ENCODE data around the gene RNF212B.

Gene RNF212B

DNA sequence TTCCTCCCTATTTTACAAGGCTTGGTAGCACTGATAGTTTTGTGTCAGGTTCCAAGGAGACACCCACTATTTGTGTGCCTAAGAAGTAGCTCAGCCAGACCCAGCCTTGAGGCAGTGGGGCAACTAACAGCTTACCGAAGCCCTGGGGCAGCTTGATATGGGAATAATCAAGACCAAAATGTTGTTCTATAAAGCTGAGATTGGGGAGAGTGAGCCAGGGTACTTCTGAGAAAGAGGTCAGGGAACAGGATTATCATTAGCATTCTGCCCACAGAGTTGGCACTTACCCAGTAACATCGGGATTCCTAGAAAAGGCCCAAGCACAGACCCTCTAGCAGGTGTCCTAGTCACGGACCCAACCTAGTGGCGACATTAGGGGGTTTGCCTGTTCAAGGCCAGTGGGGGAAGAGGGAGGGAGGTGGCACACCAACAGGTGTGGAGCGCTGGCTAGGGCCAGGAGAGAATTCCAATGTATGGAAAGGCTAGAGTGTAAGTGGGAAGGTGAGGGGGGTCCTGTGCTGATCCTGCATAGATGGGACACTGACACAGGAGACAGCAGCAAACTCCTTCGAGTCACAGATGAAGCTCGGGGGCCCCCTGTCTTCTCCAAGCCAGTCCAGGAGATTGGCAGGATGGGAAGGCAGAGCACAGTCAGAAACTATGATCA, 60.0 kb downstream of the RNF212B start:
- no peak for DNase-seq

DNA sequence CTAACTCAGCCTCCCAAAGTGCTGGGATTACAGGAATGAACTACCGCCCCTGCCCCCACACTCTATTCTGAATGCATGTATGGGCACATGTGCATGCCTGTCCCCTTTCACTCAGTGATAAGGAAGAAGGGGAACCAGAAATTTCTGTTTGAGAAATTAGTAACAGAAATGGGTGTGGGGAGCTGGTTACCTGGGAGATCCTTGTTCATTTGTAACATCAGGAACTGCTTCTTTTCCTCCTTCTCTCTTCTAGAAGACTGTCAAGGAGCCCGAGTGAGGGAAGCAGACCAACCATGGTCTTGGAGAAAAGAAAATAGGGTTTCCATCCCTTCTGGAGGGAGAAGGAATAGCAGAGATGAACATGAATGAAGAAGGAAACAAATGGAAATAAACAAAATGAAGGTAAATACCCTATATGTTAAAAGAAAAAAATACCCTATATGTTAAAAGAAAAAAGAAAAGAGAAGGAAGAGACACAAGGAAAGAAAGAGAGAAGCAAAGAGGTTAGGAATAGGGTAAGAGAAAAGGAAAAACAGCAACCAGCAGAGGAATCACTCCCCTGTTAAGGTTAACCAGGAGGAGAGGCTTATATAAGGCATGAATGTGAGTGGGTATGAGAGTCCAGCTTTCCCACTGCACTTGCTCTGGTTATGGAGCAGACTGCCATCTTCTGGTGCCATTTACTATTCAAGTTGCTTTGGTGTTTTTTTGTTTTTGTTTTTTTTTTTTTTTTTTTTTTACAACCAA, 61.6 kb downstream of the RNF212B start:
- DNase-seq: peak; percentile 30 to 62

DNA sequence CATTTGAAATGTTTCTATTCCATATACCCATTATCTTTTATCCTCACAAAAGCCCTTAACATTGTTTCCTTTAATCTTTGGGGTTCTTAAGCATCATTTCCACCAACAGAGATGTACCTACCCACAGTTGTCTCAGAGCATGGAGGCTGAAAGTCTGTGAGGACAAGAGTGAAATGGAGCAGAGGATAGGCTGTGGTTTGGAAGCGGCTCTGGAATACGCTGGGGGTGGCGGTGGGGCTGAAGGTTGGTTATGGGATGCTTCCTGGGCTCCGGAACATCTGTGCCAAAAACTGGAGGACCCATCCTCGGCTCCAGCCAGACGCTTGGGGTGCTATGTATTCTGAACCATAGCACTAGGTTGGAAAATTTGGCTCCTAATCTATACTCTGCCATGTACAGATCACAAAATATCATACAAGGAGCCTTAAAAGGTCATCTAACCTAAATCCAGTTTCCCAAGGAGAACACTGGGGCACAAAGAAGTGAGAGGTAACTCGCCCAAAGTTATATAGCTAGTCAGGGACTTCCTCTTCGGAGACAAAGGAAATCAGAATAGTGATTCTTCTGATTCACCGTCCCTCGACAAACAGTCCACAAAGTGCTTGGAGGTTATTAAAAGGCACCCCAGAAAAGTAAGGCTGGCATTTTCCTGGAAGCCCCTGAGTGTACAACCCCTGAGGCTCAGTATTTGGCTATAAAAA, 62.4 kb downstream of the RNF212B start:
- no peak for DNase-seq

DNA sequence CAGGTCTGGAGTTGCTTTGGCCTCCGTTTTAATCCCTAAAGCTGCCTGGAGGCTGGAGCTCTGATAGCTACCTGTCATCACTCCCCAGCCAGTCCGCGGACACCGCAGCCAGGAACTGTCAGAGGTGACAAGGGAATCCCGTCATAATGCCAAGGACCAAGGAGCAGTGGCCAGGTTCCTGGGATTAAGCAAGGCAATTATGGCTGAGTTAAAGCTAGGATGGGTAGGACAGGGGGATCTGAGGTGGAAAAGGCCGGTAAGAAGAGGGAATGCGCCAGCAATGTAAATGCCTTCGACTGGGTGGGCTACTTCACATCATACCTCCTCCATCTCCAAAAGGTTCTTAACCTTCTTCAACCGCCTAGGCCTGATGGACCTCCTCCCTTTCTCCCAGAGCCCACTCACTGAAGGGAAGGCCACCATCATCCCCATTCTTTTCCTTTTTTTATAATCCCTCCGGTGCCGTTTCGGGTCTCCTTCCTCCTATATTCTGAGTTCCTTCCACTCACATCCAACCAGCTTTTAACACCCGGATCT, 63.0 kb downstream of the RNF212B start:
- DNase-seq: no peak

DNA sequence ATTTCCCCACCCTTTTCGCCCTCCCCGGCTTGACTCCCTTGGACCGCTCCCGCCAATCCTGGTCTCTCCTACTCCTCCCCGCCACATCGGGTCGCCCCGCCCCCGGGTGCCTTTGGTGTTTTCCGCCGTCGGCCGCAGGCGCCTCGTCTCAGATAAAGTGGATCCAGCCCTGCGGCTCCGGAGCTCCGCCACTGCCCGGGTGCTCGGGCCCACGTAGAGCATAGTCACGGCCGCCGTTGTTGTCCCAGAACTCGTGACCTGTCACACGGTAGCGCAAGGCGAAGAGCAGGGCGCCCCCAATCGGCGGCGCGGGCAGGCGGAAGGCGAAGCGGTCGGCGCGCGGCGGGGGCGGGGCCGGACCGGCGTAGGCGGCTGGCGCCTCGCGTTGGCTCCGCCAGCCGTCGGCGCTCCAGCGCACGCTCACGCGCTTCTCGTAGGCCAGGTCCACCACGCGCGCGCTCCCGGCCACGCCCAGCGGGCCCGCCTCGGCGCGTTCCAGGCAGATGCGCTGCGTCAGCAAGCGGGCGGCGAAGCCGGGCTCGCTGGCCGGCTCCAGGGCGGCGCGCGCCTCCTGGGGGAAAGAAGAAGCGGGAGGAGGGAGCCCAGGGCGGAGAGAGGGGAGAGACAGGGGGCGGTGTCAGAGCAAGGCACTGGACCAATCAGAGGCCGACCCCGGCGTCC, 63.7 kb downstream of the RNF212B start:
- peak; percentile 97 to 98 for DNase-seq

DNA sequence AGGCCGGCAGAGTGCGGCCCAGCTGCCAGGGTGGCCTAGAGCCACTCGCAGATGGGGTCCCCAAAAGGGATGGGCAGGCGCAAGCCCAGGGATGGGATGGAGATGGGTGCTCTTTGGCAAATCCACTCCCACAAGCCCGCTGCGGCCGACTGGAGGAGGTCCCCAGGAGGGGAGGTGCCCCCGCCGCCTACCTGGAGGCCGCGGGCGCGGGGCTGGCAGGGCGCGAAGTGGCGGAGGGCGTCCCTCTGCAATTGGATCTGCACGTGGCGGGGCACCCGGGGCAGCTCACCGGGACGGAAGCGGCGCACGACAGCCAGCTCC, 64.2 kb downstream of the RNF212B start:
- DNase-seq: no peak

DNA sequence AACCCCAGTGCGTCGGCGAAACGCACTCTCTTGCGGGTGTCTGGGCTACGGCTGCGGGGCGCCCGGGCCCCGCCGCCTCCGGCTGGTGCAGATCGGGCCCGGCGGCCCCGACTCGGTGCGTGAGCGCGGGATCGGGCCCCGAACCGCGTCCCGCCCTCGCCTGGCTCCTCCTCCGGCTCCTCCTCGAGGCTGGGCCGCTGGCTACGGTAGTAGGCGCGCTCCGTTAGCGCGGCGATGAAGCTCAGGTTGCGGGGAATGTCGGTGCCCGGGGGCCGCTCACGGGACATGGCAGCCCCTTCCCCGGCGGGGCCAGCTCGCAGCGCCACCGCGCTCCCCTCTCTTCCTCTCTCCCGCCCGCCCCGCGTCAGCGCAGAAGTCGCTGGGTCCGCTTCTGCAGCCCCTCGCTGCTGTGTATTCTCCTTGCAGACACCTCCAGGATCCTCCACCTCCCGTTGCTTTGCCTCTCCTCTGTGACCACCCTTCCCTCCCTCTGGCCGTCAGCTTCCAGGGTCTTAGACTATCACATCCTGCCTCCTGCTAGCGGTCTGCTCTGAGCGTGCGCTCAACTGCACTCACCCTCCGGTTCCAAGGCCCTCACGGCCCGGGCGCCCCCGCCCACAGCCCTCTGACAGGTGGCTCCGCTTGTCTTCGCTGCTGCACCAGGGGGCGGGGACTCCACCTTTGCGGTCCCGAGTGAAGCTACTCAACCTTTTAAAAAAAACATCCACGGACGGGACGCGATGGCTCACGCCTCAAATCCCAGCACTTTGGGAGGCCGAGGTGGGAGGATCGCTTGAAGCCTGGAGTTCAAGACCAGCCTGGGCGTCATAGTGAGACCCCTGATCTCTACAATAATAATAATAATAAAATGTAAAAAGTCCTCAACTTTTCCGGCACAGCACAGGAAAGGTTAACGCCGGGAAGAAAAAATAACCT, 64.8 kb downstream of the RNF212B start, which contains the start of gene PPP1R3E:
PPP1R3E (minus strand) TSS at position 570 of the 936 bp plus-strand sequence; CDS start at position 287, 283 bp downstream.
- peak; percentile 84 to 88 for DNase-seq

DNA sequence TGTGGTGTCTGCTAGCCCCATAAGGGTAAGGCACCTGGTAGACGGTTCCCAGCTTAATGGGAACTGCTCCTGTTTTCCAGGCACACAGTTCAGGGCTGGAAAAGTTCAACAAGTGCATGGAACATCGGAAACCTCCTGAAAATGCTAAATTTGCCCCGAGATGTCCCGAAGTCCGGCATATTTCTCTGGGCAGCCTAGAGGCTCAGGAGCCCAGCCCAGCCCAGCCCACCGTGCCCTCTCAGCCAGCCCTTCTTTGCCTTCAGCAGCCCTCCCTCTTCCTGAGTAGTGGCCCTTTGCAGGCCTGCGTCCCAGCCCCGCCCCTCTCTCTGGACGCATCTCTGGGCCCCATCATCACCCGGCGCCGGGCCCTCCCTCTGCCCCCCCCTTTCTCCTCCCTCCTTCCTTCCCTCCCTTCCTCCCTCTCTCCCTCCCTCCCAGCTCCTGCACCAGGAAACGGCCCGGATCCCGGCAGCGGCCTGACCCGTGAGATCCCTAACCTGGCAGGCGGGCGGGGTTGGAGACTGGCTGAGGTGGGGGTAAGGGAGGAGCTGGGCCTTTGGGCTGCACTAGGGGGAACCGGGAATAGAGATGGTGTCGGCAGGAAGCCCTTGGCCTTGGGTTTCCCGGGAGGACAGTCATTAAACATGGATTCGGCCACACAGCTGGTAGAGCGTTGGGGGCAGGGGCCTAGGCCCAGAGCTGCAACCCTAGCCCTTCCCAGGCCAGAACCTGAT, 68.8 kb downstream of the RNF212B start, which contains the start of gene BCL2L2:
BCL2L2 (plus strand) TSS at position 422 of the 734 bp plus-strand sequence. CDS start 935 bp downstream, outside the sequence.
- DNase-seq: peak in 1 of 2 donors; percentile 42

DNA sequence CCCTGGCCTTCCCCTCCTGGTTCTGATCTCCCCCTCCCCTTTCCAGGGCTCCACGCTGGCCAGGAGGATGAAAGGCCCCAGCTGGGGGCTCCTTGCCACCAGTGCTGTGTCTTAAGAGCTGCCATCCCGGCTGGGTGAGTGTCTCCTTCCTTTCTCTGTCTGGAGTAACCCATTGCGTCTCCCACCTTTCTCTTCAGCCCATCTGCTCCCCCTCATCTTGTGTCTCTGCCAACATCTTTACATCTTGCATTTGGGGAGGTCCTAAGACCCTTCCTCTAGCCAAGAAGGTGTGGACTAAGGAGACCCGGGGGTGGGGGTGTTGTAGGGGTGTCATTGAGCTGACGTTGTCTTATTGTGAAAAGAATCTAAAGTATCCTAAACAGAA, 69.4 kb downstream of the RNF212B start:
- no peak for DNase-seq

DNA sequence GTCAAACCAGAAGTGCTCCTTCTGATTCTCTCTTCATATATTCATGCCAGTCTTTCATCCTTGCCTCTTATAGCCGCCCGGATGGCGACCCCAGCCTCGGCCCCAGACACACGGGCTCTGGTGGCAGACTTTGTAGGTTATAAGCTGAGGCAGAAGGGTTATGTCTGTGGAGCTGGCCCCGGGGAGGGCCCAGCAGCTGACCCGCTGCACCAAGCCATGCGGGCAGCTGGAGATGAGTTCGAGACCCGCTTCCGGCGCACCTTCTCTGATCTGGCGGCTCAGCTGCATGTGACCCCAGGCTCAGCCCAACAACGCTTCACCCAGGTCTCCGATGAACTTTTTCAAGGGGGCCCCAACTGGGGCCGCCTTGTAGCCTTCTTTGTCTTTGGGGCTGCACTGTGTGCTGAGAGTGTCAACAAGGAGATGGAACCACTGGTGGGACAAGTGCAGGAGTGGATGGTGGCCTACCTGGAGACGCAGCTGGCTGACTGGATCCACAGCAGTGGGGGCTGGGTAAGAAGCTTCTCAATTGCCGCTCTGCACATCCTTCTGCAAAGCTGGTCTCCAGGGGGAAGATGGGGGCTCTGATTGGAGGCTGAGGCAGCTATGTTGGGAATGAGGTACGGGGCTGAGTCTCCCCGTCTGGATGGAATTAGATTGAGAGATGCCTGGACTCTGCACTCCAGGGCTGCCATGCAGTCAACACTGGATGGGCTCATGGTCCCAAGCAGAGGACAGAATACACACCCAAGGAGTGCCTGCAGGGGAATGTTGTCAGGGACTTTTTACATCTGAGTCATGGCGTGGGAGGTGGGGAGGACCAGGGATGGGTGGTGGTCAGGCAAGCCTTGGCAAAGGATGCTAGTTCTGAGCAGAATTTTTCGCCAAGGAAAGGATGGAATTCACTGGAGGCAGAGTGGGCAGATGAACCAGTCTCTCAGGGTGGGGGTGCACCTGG, 70.2 kb downstream of the RNF212B start:
- no peak for DNase-seq

DNA sequence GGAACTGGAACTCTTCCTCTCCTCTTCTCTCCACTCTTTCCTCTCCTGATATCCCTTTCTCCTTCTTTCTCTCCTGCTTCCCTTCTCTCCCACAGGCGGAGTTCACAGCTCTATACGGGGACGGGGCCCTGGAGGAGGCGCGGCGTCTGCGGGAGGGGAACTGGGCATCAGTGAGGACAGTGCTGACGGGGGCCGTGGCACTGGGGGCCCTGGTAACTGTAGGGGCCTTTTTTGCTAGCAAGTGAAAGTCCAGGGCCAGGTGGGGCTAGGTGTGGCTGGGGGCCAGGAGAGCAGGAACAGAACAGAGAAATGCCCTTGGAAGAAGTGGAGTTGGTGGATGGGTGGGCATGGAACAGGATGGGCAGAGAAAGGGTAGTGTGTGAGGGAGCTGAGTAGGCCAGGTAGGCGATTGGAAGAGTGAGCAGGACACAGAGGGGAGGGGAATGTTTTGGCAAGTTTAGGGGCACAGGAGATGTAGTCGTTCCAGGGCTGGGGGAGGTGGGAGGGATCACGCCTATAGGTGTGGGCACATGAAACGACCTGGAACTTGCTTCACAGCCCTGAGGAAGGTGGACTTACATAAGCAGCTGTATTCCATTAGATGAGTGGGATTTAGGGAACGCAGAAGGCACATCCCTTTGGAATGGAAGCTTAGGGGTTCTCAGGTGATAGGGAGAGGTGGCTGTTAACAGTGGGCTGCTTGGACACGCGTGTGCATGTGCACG, 71.1 kb downstream of the RNF212B start:
- no peak for DNase-seq

DNA sequence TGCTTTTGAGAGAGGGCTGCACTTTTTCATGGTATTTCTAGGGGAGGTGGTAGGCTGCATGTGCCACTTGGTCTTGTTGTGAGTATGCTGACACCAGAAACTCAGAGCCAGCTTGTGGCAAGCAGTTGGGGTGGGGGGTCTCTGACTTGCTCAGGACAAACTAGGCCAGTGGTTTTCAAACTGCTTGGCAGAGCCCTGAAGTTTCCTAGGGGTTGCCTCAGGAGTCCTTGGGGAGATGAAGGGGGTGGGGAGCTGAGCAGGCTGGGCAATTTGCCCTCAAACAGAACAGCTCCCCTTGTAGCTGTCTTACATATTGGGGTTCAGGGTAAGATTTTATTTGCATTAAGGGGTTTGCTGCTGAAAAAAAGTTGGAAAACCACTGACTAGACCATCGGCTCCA, 72.8 kb downstream of the RNF212B start:
- DNase-seq: no peak

DNA sequence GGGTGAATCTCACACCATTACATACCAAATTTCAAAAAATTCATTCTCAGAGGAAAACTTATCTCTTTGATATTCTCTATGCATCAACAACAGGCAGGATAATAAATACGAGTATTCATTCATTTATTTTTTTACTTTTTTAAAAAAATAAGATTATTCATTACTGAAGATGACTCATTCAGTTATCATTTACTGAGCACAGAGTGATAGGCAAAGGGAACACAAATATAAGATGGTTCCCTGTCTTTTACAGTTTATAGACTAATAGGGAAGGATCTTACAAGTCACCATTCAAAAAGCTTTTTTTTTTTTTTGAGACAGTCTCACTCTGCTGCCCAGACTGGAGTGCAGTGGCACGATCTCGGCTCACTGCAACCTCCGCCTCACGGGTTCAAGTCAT, 78.6 kb downstream of the RNF212B start:
- no peak for DNase-seq

DNA sequence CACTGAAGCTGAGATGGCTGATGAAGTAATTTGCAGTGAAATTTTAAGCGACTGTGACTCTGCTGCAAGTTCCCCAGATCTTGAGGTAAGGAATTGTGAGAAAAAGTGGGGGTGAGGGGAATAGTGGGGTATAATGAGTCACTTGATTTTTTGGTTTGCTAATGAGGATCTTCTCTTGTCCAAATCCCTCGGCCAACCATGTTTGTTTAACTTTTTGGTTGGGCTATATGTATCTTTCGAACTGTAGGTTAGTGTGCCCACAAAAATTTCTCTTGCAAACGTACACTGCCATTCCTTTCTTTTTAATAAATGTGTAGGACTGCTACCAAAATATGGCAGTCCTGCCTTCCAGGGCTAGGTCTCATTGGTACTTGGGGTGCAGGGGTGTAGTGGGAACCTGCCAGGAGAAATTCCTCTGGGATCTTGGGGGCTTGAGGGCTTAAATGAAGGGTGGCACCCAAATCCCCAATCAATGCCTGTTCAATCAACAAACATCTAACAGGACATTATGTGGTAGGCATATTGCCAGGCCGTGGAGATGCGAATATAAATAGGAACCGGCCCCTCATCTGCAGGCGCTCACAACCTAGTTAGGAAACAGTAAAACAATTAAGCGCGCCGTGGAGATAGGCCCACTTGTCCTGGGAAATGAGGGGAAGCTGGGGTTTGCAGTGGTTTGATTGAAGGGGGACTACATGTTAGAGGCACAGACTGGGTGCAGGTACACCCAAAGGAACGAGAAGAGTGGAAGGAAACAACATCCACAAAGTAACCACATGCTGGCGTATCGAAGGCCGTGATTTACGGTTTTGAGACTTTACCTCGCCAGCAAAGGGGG, 82.2 kb downstream of the RNF212B start:
- DNase-seq: no peak

DNA sequence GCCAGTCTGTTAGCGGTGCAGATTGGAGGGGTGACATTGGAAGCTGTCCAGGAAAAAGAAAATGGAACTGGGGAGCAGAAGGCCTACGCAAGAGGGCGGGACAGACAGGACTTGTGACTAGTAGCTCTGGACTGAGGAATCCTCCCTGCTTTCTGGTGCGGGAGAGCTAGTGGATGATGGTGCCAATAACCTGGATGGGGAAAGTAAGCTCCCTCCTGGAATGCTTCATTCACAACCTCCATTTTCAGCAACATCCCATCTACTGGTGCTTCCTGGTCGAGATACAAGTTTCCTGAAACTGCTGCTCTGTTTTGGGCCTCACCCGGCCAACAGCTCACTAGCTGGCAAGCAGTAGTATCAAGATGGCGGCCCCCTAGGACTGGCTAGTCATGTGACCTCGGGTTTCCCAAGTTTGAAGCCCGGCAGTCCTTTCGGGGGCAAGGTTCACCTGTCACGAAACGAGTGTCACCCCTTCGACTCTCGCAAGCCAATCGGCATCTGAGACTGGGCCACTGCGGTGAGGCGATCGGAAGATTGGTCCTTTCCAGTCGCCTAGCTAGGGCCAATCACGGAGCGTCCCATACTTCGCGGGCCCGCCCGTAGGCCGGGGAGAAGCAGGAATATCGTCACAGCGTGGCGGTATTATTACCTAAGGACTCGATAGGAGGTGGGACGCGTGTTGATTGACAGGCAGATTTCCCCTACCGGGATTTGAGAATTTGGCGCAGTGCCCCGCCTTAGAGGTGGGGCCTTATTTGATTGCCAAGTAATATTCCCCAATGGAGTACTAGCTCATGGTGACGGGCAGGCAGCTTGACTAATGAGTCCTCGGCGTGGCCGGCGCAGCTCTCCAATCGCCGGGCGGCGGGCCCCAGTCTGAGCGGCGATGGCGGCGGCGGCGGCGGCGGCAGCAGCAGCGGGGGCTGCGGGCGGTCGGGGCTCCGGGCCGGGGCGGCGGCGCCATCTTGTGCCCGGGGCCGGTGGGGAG, 83.1 kb downstream of the RNF212B start, which contains the start of gene PABPN1:
PABPN1 (plus strand) TSS at position 874 of the 988 bp plus-strand sequence; CDS start at position 887, 13 bp downstream.
- peak; percentile 99 for DNase-seq
